Right renal cortex interstitium (tissue), 3 donors: ENCODE measurements around the gene LNX1. TPM values are rescaled to one million over a fixed set of nuclear protein-coding genes. Genes with fewer than 3 reads are reported as not detected.

ENCODE experiments used
- DNase-seq, 3 donors: peaks; one replicate each; pipeline ENCODE4 v3.0.0-alpha.2; 2013; ENCODE audit warnings: low read depth in 3 of 3, low spot score in 2 of 3
- polyA plus RNA-seq, 3 donors: library from polyadenylated mRNA; unstranded; fragments of 120-200 nt; gene quantifications; one replicate each; pipeline ENCODE4 v1.2.1, GENCODE V29; 2013; ENCODE audit not compliant: insufficient read length in 3 of 3

The LNX1 gene
- 10 to 100 TPM; 17.0 to 18.1 (median 17.3) TPM for polyA plus RNA-seq

- no peak for DNase-seq
These were observed at the start of gene LNX1 for GRCh38 chr4:53591372-53591892. LNX1 (minus strand) TSS chr4:53591486; CDS start chr4:53574002, 17,484 bp downstream.

DNA sequence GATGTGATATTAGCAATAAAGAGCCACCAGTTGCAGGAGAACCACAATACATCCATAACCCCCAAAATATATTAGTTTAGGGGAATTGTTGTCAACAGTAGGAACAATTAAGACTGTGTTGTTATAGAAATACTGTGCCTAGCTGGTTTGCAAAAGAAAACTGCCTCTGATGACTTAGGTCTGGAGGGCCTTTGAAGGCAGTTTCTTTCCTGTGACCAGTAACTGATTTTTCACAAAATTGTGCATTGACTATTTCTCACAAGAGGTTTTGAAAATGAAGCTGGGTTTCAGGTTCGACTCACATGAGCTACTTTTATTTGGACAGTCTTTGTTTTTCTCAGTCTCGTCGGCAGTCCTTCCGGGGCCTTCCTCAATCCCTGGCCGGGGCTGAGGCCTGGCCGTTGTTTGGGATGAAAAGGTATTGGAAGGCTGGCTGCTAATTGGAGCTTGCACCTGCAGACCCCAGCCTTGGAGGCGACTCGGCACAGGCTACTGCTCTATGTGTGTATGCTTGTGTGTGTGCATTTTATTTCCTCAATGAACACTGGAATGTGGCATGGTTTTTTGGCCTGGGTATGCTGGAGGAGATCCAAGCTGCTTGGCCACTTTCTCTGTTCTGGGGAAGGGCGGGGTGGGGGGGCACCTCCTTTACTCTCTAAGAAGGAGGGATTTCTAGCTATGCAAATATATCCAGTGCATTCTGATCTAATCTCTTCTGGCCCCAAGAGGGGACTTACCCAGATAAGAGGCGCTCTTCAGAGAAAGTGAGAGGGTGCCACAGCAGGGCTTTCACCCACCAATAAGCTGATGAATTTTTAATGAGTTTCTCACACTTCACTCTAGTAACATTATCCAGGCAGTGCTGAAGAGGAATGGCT is 49.5 kb upstream of the LNX1 start:
- DNase-seq = no peak

GRCh38 chr4:53638919-53639318 is 47.6 kb upstream of the LNX1 start:
- no peak for DNase-seq

- no peak for DNase-seq
These were observed 46.1 kb upstream of the LNX1 start for GRCh38 chr4:53637348-53637747.

- no peak for DNase-seq
These were observed 44.6 kb upstream of the LNX1 start for GRCh38 chr4:53635697-53636483.

DNA sequence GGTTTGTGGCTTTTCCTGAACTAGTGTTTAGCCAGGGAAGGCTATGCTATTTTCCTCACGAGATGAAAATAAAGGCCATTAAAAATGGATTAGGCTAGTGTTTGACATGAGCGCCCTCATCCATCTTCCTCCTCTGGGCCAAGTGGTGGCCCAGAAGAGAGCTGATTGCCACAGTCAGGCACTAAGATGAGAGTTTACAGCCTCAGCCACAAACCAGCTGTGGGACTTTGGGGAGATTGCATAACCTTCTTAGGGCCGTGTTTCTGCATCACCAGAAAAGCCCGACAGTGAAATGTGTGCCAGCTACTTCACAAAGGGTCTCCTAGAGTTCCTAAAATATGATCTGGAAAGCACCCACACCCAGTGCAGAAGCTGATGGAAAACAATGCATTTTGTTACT is 42.3 kb upstream of the LNX1 start:
- DNase-seq = no peak

GRCh38 chr4:53629296-53629695 is 38.0 kb upstream of the LNX1 start:
- no peak for DNase-seq

DNA sequence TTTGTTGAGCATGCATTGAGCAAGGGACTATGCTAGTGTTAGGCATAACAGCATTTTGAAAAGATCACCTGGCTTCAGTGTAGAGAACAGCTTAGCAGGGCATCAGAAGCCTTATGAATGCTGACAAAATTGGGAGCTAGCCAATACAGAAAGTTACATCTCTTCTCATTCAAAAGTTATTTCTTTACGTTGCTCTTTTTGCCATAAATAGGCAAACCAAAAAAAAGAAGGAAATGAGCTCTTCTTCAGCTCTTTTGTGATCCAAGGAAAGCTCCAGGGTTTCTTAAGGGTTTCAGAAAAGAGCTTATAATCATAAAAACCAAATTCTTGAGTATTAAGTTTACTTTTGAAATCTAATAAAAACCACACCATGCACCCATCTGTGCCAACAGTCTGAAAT is 35.2 kb upstream of the LNX1 start:
- no peak for DNase-seq

- DNase-seq = no peak
These were observed 34.6 kb upstream of the LNX1 start for GRCh38 chr4:53625888-53626287.

- DNase-seq = no peak
These were observed 31.5 kb upstream of the LNX1 start for GRCh38 chr4:53622739-53623151.

- DNase-seq = no peak
These were observed 29.7 kb upstream of the LNX1 start for GRCh38 chr4:53620956-53621355.

GRCh38 chr4:53619431-53619830 is 28.1 kb upstream of the LNX1 start:
- no peak for DNase-seq

- no peak for DNase-seq
These were observed 27.0 kb upstream of the LNX1 start for GRCh38 chr4:53618321-53618720.

DNA sequence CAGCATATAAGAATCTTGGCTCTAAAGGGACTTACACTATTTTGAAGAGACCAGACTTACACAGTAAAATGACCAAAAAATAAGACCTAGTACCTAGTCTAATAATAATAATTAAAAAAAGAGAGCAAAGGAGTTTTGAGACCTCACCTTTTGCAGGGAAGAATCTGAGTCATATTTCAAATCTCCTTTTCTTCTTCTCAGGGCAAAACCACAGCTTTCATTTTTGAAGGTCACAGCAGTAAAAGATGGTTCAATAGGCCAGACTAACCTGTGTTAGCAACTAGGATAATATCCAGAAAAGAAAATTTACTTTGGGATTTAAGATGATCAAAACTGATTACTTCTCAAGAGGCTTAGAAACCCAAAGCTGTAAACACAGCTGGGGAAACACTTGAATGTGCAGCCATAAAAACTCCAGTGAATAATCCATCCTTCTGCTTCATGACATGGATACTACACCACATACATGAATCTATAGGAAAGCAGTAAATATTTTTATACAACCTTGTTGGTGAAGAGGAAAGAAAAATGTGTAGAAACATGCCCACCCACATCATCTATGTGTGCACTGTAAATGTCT is 25.9 kb upstream of the LNX1 start:
- DNase-seq = no peak

GRCh38 chr4:53616219-53616618 is 24.9 kb upstream of the LNX1 start:
- no peak for DNase-seq

GRCh38 chr4:53614591-53614990 is 23.3 kb upstream of the LNX1 start:
- no peak for DNase-seq

DNA sequence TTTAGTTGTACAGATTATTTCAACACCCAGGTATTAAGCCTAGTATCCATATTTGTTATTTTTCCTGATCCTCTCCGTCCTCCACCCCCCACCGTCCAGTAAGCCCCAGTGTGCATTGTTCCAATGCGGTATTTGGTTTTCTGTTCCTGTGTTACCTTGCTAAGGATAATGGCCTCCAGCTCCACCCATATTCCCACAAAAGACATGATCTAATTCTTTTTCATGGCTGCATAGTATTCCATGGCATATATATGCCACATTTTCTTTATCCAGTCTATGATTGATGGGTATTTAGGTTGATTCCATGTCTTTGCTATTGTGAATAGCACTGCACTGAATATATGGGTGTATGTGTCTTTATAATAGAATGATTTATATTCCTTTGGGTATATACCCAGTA is 22.1 kb upstream of the LNX1 start:
- DNase-seq = no peak

GRCh38 chr4:53608649-53609048 is 17.4 kb upstream of the LNX1 start:
- DNase-seq = no peak

- no peak for DNase-seq
These were observed 17.0 kb upstream of the LNX1 start for GRCh38 chr4:53608242-53608641.

DNA sequence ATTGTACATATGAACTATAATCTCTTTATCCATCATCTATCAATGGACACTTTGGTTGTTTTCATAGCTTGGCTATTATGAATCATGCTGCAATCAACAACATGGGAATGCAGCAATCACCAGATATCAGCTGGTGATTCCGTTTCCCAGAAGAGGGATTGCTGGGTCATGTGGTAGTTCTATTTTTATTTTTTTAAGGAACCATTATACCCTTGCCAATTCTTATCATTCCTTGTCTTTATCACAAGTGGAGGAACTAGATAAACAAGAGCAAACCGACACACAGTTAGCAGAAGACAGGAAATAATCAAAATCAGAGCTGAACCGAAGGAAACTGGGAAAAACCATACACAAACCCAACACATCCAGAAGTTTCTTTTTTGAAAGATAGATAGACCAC is 14.5 kb upstream of the LNX1 start:
- DNase-seq = no peak

DNA sequence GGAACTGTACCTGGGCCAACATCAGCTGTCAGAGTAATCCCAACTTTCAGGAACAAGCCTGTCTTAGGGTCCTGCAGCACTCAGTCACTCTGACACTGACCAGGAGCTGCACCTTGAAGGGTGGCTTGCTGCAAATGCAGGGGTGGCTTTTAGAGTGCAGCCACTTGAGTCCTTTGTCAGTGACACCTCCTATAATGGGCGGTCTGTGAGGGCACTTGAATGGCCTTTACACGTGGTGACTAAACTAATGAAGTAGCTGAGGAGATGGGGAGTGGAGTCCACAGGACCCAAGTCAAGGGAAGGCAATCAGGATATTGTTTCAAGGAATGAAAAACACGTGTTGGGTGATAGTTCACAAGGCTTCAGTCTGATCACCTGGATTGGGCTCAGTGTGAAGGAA is 11.1 kb upstream of the LNX1 start:
- no peak for DNase-seq
